ENCODE measurements around the gene ZCCHC14.
"Not testable (repeated sequence)": the region's sequence is repeated elsewhere in the genome, so short reads cannot be mapped to it uniquely, and the experiment has no call there.

ZCCHC14 gene

DNA sequence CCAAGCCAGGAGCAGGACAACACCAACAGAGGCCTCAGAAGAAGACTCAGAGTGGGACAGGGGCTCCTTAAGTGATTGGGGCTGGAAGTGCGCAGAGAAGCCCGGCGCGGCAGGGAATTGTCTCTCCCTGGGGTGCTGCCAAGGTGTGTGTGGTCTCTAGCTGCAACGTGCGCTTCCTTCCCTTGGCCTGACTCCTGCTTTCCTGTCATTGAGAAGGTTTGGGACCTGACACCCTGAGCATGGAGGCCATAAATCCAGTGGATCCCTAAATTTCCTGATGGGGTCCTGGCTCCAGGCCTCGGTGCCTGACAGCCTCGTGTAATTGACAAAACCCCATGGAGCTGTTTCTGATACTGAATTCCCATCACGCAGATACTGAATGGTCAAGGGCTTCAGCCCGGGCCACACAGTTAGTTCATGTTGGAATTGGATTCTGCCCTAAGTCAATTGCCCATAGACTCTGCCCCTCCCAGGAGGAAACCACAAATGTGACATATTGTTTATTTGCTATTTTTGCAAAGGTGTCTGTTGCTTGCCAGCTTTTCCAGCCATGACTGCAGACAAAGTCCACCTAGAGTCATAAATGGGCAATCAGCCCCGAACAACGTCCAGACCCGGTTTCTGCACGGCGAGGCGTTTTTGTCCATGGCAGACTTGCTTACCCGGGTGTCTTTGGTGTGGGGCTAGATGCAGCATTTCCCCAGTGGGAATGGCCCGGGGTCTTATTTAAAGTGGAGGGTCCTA is 4.4 kb upstream of the ZCCHC14 start:
- DNase-seq (ENCODE audit: low spot score): not testable (repeated sequence)

DNA sequence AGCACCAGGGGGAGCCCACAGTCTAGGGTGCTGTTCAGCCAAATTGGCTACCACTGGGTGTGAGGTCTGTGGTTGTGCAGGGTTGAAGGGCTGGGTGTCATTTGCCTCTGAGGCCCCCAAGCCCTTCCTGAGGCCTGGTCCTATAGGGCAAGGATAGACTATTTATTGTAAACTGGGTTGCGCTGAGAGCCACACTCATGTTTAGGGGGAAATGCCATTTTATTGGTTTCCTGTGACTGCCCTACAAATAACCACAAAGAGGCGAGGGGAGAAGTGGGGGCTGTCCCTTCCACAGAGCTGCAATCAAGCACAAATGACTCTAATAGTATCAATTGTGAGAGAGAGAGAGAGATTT is 3.6 kb upstream of the ZCCHC14 start:
- no peak for DNase-seq (ENCODE audit: low spot score)

DNA sequence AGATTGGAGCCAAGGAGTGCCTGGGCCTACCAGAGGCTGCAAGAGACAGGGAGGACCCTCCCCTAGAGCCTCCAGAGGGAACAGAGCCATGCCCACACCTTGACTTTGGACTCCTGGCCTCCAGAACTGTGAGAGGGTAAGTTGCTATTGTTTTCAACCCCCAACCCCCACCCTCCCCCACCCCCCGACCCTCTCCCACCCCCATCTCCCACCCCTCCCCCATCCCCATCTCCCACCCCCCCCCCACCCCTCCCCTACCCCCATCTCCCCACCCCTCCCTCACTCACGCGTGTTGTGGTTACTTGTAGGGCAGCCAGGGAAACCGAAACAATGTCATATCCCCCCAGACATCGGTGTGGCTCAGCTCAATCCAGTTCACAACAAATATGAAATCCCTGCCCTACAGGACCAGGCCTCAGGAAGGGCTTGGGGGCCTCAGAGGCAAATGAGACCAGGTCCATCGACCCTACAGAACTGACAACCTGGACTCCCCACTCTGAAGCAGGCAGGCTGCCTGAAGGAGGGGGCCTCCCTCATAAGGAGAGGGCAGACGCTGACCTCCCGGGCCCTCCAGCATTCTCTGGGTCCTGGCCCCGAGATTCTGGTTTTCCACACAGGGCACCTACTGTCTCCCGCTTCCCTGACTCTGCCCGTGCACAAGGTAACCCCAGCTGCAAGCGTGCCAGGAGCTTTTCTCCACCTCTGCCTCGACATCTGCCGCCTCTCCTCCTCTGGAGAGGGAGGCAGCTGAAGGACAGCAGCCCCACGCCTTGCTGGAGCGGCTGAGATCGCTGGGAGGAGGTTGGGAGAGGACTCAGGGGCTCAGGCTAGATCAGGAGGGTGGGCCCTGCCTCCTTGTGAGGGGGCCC is 3.0 kb upstream of the ZCCHC14 start:
- DNase-seq (ENCODE audit: low spot score): no peak

DNA sequence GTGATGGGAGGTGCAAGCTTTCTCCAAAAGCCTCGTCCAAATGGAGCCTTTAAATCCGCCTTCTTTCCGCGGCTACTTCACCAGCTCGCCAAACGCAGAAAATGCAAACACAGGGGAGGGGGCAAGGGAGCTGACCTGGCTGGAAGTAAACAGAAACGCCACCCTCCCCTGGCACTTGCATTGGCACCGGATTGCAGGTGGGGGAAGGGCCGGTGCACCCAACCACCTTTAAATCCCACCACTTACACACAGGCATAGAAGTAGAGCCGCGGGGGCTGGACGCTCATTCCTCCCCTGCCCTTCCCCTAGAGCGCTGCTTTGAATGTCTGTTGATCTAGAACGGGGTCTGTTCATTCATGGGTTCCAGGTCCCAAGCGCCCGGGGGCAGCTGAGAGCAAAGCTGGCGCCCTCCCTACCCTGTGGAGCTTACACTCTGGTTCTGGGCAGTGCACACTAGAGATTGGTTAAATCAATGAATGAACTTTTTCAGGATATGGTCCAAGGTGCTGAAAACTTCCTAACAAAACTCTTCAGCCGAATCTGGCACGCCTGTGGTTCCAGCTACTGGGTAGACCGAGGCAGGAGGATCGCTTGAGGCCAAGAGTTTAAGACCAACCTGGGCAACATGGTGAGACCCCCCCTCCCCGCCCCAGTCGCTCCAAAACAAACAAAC is 920 bp upstream of the ZCCHC14 start:
- no peak for DNase-seq (ENCODE audit: low spot score)

DNA sequence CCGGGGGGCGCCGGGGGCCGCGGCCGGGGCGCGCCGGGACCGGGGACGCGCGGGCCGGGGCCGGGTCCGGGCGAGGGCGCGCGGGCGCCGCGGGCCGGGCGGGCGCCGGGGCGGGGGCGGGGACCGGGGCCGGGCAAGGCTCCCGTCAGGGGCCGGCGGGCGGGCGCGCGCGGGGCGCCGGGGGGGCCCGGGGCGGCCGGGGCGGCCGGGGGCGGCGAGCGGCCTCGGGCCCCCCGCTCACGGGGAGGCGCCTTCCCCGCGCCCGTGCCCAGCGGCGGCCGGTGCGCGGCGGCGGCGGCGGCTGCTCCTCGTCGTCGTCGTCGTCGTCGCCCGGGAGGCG is 563 bp downstream of the ZCCHC14 start:
- no peak for DNase-seq (ENCODE audit: low spot score)

DNA sequence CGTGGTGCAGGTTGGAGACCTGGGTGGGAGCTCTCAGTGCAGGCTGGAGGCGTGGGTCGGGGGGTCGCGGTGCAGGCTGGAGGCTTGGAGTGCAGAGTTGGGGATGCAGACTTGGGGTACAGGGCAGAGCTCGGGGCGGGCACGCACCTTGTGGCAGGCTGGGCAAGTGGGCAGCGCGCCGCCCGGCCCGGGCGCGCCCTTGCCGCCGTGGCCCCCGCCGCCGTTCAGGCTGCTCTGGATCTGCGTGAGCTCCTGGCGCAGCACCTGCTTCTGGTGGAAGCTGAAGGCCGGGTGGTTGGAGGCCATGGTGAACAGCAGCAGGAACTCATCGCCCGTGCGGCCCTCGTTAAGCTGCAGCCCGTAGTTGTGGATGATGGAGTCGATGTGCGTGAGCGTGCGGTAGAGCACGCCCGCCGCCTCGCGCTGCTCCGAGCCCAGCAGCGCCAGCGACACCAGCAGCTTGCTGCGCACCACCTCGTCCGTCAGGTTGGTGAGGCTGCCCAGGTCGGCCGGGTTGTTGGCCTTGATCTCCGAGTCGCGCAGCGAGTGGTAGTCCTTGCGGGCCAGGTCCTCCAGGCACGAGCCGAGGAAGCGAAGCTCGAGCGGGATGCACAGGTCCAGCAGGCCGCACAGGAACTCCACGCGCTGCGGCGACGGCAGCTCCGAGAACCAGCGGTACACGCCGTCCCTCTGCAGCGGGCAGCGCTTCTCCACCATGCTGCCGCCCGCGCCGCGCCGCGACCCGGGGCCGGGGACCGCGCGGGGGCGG is 1.1 kb downstream of the ZCCHC14 start:
- peak; percentile 41 for DNase-seq (ENCODE audit: low spot score)

DNA sequence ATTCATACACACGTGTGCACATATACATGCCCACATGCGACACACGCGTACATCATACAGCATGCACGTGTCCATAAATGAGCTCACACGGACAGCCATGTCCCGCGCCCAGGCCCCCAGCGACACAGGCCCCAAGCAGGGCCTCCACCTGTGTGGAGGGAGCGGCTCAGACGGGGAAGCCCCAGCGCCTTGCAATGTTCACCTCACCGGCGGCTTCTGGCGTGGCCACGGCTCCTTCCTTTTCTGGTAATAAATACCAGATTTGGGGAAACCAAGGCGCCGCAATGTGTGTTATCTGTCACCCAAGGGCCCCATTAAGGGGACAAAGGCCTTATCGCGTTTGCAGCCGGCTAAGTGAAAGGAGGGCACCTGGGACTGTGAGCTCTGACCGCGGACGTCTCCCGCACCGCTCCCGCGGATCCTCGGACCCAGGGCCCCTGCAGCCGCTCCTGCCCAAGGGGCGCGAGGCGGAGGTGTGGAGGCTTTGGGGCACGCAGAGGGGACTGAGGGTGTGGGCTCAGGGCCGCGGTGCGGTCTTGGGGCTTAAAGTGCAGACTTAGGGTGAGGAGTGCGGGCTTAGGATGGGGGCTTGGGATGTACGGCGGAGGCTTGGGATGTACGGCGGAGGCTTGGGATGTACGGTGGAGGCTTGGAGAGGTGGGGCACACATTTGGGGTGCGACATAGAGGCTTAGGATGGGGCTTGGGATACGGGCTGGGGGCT is 1.9 kb downstream of the ZCCHC14 start:
- not testable (repeated sequence) for DNase-seq (ENCODE audit: low spot score)

DNA sequence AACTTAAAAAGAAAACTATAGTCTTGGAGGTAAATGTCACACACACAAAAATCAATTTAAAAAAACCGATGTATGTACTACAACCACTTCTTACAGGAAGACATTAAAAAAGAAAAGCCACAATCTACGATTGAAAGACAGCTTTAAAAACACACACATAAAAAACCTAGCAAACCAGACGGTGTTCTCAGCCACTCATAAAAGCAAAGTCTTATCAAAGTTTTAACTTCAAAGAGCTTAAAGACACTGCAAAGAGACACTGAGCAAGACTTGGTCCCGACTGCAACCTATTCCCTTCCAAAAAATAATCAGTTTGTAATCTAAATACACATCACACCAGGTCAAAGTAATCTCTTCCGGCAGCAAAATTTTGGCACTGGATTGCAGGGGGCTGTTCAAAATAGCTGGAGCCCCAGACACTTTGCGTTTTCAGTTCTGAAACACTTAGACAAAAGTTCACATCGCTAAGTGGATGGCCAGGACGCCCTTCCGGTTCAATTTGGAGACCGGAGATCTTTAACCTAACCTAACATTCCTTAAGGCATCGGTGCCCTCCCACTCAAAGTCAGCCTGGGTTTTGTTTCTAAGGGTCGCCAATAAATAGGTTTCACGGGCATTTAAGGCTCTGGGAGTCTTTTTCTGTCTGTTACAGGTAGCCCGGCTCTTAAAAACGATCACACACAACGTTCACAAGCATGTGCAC is 2.6 kb downstream of the ZCCHC14 start:
- DNase-seq (ENCODE audit: low spot score): no peak

DNA sequence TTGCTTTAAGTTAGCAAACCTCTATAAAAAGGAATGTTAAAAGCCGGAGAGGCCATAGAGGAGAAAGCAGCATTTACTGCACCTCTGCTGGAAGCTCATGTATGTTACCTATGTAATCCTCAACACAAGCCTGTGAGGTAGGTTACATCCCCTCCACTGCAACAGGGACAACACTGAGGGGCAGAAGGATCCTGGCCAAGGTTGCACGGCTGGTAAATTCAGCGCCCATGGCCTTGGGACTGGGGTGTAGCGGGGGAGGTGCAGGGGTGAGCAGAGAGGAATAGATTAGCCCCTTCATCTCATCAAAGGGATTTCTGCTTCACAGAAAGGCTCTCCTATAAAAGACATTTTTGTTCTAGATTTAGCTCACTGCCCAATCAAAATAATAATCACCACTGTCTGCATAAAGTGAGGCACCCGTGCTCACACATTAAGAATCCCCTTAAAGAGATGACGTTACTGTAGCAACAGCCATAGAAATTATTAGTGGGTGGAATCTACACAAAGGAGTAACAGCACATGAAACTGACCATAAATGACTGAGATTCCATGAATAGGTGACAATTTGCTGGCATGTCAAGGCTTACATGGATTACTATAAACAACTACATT is 3.3 kb downstream of the ZCCHC14 start:
- DNase-seq (ENCODE audit: low spot score): no peak

DNA sequence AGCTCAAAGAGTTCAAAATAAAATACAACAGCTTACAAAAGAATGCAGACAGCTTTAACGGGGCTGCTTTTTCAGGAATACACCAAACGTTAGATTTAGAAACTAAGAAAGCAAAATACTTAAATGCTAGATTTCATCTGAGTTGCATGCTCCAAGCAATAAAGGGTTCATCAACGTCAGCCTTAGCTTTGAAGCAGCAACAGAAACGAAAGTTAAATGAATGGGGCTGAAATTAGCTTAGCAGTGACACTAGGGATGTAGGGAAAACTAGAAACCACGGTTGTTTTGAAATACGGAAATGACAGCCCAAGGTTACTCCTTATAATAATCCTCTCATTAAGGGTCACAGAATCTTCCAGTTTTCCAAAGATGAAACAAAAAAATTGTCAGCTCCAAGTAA is 3.9 kb downstream of the ZCCHC14 start:
- not testable (repeated sequence) for DNase-seq (ENCODE audit: low spot score)

DNA sequence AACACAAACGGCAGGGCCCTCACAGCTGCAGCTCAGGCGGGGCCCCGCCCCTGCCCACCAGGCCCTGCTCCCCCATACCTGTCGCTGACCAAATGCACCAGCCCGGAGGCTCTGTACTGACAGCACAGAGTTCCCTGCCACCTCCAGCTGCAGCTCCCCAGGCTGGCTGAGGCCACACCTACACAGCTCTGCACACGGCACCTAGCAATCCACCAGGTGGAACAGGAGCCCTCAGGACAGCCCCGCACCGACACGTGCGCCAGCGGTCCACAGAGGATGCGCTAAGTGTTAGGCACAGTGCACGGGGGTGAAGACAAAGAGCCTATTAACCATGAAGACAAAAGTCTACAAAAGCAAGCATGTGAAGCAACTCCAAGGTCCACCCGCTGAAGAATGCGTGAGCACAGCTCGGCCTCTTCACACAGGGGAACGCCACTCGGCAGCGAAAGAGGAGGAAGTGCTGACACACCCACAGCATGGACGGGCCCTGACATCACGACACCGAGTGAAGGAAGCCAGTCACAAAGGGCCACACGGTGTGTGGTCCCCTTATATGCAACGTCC is 5.4 kb downstream of the ZCCHC14 start:
- no peak for DNase-seq (ENCODE audit: low spot score)

DNA sequence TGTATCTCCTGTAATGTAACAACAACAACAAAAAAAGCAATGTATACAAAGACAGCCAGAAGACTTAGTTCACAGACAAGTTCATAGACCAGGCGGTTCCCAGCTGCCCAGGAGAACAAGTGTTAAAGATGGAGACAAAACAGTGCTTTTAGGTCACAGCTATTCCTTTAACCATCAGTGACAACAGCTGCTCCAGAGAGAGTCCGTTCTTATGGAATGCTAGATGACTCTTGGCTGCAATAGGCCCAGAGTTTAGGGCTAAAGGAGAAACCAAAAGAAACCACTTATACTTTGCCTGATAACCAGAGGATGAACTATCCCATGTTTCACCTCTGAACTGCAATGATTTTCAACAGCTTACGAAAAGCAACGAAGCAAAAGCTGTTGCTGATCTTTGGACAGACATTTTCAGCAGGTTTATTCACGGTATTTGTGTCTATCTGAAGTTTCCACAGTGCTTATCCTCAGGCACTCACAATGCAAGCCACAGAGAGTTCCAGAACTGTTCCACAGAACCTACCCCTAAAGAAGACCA is 6.0 kb downstream of the ZCCHC14 start:
- DNase-seq (ENCODE audit: low spot score): no peak

DNA sequence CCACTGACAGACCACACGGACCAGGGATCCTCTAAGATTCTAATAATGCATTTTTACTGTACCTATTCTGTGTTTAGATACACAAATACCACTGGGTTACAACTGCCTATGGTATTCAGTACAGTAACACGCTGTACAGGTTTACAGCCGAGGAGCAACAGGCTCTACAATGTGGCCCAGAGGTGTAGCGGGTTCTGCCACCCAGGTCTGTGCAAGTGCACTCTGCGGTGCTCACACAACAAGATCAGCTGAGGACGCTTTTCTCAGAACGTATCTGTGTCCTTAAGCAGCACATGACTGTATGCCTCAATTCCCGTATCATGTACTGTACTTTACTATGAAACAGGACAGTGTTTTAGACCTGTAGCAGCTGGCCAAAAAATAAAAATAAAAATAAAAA is 6.5 kb downstream of the ZCCHC14 start:
- DNase-seq (ENCODE audit: low spot score): no peak

DNA sequence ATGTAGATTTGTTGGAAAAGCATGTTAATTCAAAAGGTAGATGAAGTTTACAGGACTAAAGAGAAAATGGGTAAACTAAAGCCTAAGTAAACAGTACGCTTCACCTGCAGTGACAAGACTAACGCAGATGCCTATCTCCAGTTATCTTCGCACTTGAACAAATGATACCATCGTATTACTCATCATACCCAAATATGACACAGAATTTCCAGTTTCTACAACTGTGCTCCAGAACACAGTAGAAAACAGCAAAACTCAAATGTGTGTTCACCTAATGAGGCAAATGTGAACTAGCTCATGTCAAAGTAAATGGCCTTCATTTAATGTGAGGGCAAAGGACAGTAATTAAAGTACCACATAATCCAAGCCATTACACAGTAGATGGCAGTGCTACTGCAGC is 7.0 kb downstream of the ZCCHC14 start:
- not testable (repeated sequence) for DNase-seq (ENCODE audit: low spot score)

DNA sequence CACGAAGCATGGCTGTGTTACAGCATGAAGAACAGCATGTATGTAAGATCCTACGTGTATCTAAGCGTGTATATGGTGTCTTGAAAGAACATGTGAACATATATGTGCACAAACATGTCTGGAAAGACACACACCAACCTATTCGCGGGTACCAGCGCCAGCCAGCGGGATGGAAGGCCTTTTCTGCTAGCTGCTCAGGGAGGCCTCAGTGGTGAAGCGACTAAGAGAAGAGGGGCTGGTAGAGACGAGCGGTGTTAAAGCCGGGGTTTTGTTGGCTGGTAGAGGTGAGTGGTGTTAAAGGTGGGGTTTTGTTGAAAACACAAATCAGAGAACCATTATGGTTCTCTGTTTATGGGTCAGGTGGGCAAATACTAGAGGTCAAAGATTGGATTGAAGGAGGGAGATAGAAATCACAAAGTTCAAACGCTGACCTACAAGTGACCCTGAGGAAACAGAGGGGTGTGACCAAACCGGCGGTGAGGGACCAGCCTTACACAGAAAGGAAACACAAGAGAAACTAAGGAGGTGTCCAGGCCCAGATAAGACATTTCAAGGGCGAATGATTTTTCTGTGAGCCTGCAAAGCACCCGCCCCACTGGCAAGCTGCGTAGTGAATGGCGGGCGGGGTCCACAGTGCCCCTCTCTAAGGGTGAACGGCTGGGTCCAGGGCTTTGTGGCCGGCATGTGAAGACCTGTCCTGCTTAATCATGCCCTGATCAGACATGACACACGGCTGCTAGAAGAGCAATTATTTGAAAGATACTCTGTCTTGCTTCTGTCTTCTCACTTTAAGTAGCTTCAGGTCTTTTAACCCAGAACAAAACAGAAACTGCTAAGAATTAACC is 8.1 kb downstream of the ZCCHC14 start:
- no peak for DNase-seq (ENCODE audit: low spot score)

DNA sequence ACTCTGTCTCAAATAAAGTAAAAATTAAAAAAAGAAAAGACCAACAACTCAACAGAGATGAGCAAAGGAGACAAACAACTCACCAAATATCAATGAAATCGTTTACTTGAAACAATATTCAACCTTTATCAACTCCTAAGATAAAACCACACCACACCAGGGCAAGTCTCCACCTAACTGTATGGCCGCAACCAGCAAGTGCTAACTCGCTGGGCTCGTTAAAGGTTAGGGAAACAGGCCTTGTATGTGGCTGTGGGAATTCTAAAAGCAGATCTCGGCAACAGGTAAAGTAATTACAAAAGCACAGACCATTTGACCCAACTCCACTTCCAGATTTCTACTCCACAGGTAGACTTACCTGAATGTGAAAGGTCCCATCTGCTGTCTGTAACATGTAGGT is 9.3 kb downstream of the ZCCHC14 start:
- no peak for DNase-seq (ENCODE audit: low spot score)

DNA sequence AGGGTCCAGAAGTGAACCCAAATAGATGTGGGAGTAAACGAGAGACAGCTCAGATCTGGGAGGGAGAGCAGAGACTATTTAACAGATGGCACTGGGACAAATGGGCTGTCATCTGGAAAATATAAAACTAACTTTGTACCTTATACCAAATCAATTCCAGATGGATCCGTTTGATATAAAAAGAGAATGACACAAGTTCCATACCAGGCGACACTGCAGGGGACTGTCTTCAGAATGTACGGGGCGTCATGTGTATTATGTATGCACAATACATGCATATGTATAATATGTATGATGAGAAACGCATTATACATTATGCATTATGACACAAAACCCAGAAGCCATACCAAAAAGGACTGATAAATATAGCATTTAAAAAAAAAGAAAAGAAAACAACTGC is 10.2 kb downstream of the ZCCHC14 start:
- DNase-seq (ENCODE audit: low spot score): not testable (repeated sequence)

DNA sequence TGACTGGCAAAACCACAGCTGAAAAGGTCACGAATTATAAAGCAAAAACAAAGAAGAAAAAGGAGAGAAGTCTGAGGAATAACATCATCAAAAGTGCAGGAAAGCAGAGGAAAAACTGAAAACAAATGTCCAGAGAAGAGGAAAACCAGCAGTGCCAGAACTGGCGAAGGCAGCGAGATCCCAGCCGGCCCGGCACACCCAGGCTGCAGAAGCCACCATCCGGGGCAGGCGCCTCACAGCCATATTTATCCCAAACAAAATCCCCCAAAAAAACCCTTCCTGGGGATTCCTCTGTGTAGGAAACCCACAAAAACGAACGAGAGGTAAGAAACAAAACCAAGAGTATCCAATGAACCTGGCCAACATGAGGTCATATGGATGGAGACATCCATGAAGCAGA is 10.6 kb downstream of the ZCCHC14 start:
- DNase-seq (ENCODE audit: low spot score): no peak

DNA sequence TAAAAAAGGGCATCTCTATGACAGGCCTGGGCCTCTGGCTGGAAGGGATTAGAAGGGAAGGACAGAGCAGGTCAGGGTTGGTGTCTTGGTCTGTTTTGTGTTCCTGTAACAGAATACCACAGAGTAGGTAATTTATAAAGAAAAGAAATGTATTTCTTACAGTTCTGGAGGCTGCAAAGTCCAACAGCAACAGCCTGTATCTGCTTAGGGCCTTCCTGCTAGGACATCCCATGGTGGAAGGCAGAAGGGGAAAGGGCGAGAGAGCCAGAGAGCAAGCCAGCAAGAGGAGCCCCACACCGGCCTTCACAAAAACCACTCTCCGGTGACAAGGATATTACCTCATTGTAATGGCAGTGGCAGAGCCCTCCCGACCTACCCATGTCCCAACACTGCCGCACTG is 11.1 kb downstream of the ZCCHC14 start:
- not testable (repeated sequence) for DNase-seq (ENCODE audit: low spot score)
